GM23338 (cell line): ENCODE measurements around the gene UGT1A3. TPM values are rescaled to one million over a fixed set of nuclear protein-coding genes. Genes with fewer than 3 reads are reported as not detected.

Experiments used
- ATAC-seq: fragments of 200-7000 bp; cut with Tn5 transposase; 3 replicates; pipeline ENCODE4 v1.9.1; 2020
- DNase-seq: peaks from one replicate; pipeline ENCODE4 v3.0.0-alpha.2; 2015; ENCODE audit warnings: low spot score
- H2AFZ ChIP-seq: fragments of 200-600 bp; sonication (generic); 2 replicates; pipeline ENCODE4 v1.8.0; 2016; ENCODE audit warnings: antibody characterized with exemption, mild to moderate bottlenecking, moderate library complexity
- H3F3A ChIP-seq: fragments of 200-600 bp; sonication (generic); replicated peaks from 2 replicates; pipeline ENCODE4 v1.8.0; 2017; ENCODE audit warnings: antibody characterized with exemption, mixed run types, low read depth
- H3K27ac ChIP-seq: fragments of 200-600 bp; sonication (generic); 2 replicates; pipeline ENCODE4 v1.6.1; 2016; ENCODE audit warnings: low read depth
- H3K27me3 ChIP-seq: fragments of 200-600 bp; sonication (generic); 2 replicates; pipeline ENCODE4 v1.8.0; 2016; ENCODE audit warnings: mild to moderate bottlenecking, mixed run types, moderate library complexity; ENCODE audit not compliant: insufficient read depth
- H3K36me3 ChIP-seq: fragments of 200-600 bp; sonication (generic); 2 replicates; pipeline ENCODE4 v1.8.0; 2016; ENCODE audit warnings: mild to moderate bottlenecking; ENCODE audit not compliant: insufficient read depth
- H3K4me1 ChIP-seq: fragments of 200-600 bp; sonication (generic); 2 replicates; pipeline ENCODE4 v1.8.0; 2016; ENCODE audit warnings: mild to moderate bottlenecking, moderate library complexity; ENCODE audit not compliant: insufficient read depth
- H3K4me2 ChIP-seq: fragments of 200-600 bp; sonication (generic); 2 replicates; pipeline ENCODE4 v1.7.1; 2017; ENCODE audit warnings: mixed run types
- H3K4me3 ChIP-seq: fragments of 200-600 bp; sonication (generic); 2 replicates; pipeline ENCODE4 v1.6.1; 2016; ENCODE audit warnings: mixed run types
- H3K79me2 ChIP-seq: fragments of 200-600 bp; sonication (generic); replicated peaks from 2 replicates; pipeline ENCODE4 v1.8.0; 2017; ENCODE audit warnings: mild to moderate bottlenecking; ENCODE audit not compliant: insufficient read depth
- H3K9me2 ChIP-seq: fragments of 200-600 bp; sonication (generic); 2 replicates; pipeline ENCODE4 v1.8.0; 2017; ENCODE audit not compliant: insufficient read depth
- H4K20me1 ChIP-seq: fragments of 200-600 bp; sonication (generic); replicated peaks from 2 replicates; pipeline ENCODE4 v1.8.0; 2017; ENCODE audit warnings: mild to moderate bottlenecking; ENCODE audit not compliant: insufficient read depth
- H3K27ac Mint-ChIP-seq: 2 replicates; pipeline ENCODE4 v1.8.0; 2020; ENCODE audit warnings: inconsistent platforms, mild to moderate bottlenecking, moderate library complexity, mixed read lengths
- H3K27me3 Mint-ChIP-seq: 3 replicates; pipeline ENCODE4 v1.8.0; 2022; ENCODE audit warnings: low read depth, mild to moderate bottlenecking, moderate library complexity, mixed read lengths, inconsistent platforms; ENCODE audit not compliant: insufficient read depth, poor library complexity
- H3K36me3 Mint-ChIP-seq: 3 replicates; pipeline ENCODE4 v1.8.0; 2021; ENCODE audit warnings: low read depth, mild to moderate bottlenecking, inconsistent platforms, moderate library complexity, mixed read lengths
- H3K4me1 Mint-ChIP-seq: 3 replicates; pipeline ENCODE4 v1.8.0; 2020; ENCODE audit warnings: mild to moderate bottlenecking, inconsistent platforms, mixed read lengths
- H3K4me3 Mint-ChIP-seq: 3 replicates; pipeline ENCODE4 v1.8.0; 2021; ENCODE audit warnings: moderate library complexity, mild to moderate bottlenecking, inconsistent platforms, mixed read lengths
- H3K9me3 Mint-ChIP-seq: 3 replicates; pipeline ENCODE4 v1.8.0; 2020; ENCODE audit warnings: moderate library complexity, mild to moderate bottlenecking, inconsistent platforms, mixed read lengths
- CREB1 ChIP-seq: fragments of 250-450 bp; sonication (Bioruptor Pico); IDR thresholded peaks from 2 replicates; pipeline ENCODE4 v1.5.0; 2020; ENCODE audit warnings: low read depth, mild to moderate bottlenecking, moderate library complexity
- CTCF ChIP-seq, 2 experiments: fragments of 200-600 bp in 1 of 2; sonication (generic) in 1 of 2; conservative IDR thresholded peaks; 2 replicates each; pipeline versions ENCODE4 v1.5.1 to v1.6.1; 2016 to 2017; ENCODE audit warnings: antibody characterized with exemption in 2 of 2, low read depth in 2 of 2, mild to moderate bottlenecking in 2 of 2, moderate library complexity in 1 of 2
- EZH2phosphoT487 ChIP-seq: fragments of 200-600 bp; sonication (generic); IDR thresholded peaks from one replicate; pipeline ENCODE4 v1.8.1; 2018; ENCODE audit warnings: antibody characterized with exemption; ENCODE audit not compliant: unreplicated experiment
- NANOG ChIP-seq: IDR thresholded peaks from 2 replicates; pipeline ENCODE4 v1.6.1; 2016; ENCODE audit warnings: antibody characterized with exemption, borderline replicate concordance
- POLR2AphosphoS5 ChIP-seq: IDR thresholded peaks from 2 replicates; pipeline ENCODE4 v1.6.1; 2016; ENCODE audit warnings: antibody characterized with exemption, low read depth
- REST ChIP-seq: IDR thresholded peaks from one replicate; pipeline ENCODE4 v1.6.1; 2018; ENCODE audit warnings: antibody characterized with exemption; ENCODE audit not compliant: unreplicated experiment
- ZNF114 ChIP-seq: fragments of 250-450 bp; sonication (Bioruptor Pico); IDR thresholded peaks from 2 replicates; pipeline ENCODE4 v1.5.0; 2020; ENCODE audit warnings: mild to moderate bottlenecking, moderate library complexity
- ZNF331 ChIP-seq: fragments of 250-450 bp; sonication (Bioruptor Pico); IDR thresholded peaks from 2 replicates; pipeline ENCODE4 v1.5.0; 2020; ENCODE audit warnings: low read depth, mild to moderate bottlenecking, moderate library complexity
- ZNF462 ChIP-seq: fragments of 250-450 bp; sonication (Bioruptor Pico); IDR thresholded peaks from 2 replicates; pipeline ENCODE4 v1.5.0; 2020; ENCODE audit warnings: mild to moderate bottlenecking, moderate library complexity
- polyA plus RNA-seq: library from polyadenylated mRNA; unstranded; fragments of >200 nt; fragmentation: Nextera tagmentation; extraction: Ambion mirVana; gene quantifications from 2 replicates; pipeline ENCODE4 v1.2.1, GENCODE V29; 2016
- total RNA-seq: library from RNA; depleted of rRNA; stranded (reverse); fragments of >200 nt; shearing (Covaris generic); gene quantifications from 2 replicates; pipeline ENCODE4 v1.2.3, GENCODE V29; 2014

Gene UGT1A3
- total and polyA plus RNA-seq, 2 experiments from 2014 or later, result not detected

DNA sequence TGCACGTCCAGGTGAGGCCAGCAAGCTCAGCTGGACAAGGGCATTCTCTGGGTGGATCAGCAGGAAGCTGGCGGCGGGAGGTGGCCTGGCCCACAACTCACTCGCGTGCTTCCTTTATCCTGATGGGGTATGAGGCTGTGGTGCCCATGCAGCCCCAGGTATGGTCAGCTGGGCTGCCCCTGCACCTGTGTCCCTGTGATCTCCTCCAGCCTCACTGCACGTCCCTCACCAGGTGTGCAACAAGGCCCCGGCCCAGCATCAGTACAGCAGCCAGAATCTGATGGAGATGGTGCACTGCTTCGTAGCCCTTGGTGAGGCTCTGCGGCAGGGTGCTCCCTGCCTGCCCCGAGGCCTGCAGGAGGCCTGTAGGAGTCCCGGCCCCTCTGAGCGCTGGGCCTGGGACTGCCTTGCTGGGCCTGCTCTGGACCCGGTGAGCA is 66.9 kb downstream of the UGT1A3 start (continued):
- TF ChIP-seq ZNF462 (CRISPR knock-in tag) (no peak), REST (no peak), ZNF114 (no peak), ZNF331 (CRISPR knock-in tag) (no peak)

- Histone ChIP-seq H3K9me2 (no peaks in the 10 kb centered on the region), H2AFZ (no peak overlapping the region), H3K79me2 (no peaks in the 10 kb centered on the region), H3K4me3 (no peak overlapping the region), H3K27ac (no peak overlapping the region), H3K4me2 (no peak overlapping the region), H3F3A (no peaks in the 10 kb centered on the region), H3K36me3 (no peaks in the 10 kb centered on the region), H3K27me3 (no peaks in the 10 kb centered on the region), H4K20me1 (no peaks in the 10 kb centered on the region), H3K4me1 (no peaks in the 10 kb centered on the region)
- Mint-ChIP-seq H3K27ac (no peak overlapping the region), H3K36me3 (no peaks in the 10 kb centered on the region; the same call in 1 of the 3 replicates), H3K9me3 (peaks cover 16% of the 10 kb centered on the region), H3K4me3 (no peak overlapping the region), H3K27me3 (peaks cover 8% of the 10 kb centered on the region), H3K4me1 (no peaks in the 10 kb centered on the region; the same call in 2 of the 3 replicates)
- TF ChIP-seq POLR2AphosphoS5, result no peak
- TF ChIP-seq NANOG, result no peak
- no peak for TF ChIP-seq EZH2phosphoT487
- no peak for TF ChIP-seq CREB1
- no peak for TF ChIP-seq CTCF (conservative IDR thresholded peaks at IDR 0.05; ENCODE audit: low read depth in 2 of 2)
- no peak for DNase-seq
- ATAC-seq, result no peak
Measured at GRCh38 chr2:233796254-233796653, 67.4 kb downstream of the UGT1A3 start.
